Pancreas (tissue), 10 donors: ENCODE measurements around the gene BRICD5. TPM values are rescaled to one million over a fixed set of nuclear protein-coding genes. Genes with fewer than 3 reads are reported as not detected.
A peak's percentile ranks its signal among the peaks of the same experiment; 100 is the strongest.

Experiments
- ATAC-seq, 4 donors: fragments of 200-7000 bp; cut with Tn5 transposase; one replicate each; pipeline versions ENCODE4 v1.8.0 to v1.9.1; 2020; ENCODE audit warnings: mild to moderate bottlenecking in 4 of 4, moderate library complexity in 4 of 4
- DNase-seq, 6 donors: peaks; one replicate each; pipeline ENCODE4 v3.0.0-alpha.2; 2020
- FAIRE-seq: peaks from 2 replicates; lab custom pipeline; 2012; peaks lifted over from hg19 to GRCh38; lab: Jason Lieb, UNC
- H3K27ac ChIP-seq, 4 donors: fragments of 200-600 bp; sonication (generic); 1 replicate in 3 of 4; 2 replicates in 1 of 4; pipeline versions ENCODE4 v1.5.0 to v1.8.0; 2020
- H3K27me3 ChIP-seq, 4 donors: fragments of 200-600 bp; one replicate each; pipeline ENCODE4 v1.8.0; 2021
- H3K36me3 ChIP-seq, 3 donors: fragments of 200-600 bp; sonication (generic) in 1 of 3; one replicate each; pipeline versions ENCODE4 v1.5.0 to v1.8.0; 2020 to 2021
- H3K4me1 ChIP-seq, 3 donors: fragments of 200-600 bp; one replicate each; pipeline ENCODE4 v1.8.0; 2021
- H3K4me3 ChIP-seq, 4 donors: fragments of 200-600 bp; sonication (generic) in 2 of 4; one replicate each; pipeline versions ENCODE4 v1.5.0 to v1.8.0; 2020 to 2021
- H3K9me3 ChIP-seq, 4 donors: fragments of 200-600 bp; one replicate each; pipeline ENCODE4 v1.8.0; 2021
- WGBS, 2 donors: extraction: QIAGEN DNeasy Blood & Tissue Kit; methylation state at CpG; one replicate each; pipeline ENCODE4 v1.1.7; 2013; 5-methylcytosine and 5-hydroxymethylcytosine counted together
- intact Hi-C, 3 donors: fragments of 100-400 bp; cut with DNase I; formaldehyde crosslinking; loops; one replicate each; pipeline versions ENCODE4 v1.11.1 to v1.14.2; 2022
- polyA plus RNA-seq, 2 donors: library from polyadenylated mRNA; stranded (reverse); fragments of 200-250 nt; gene quantifications; one replicate each; pipeline ENCODE4 v1.2.3, GENCODE V29; 2013
- total RNA-seq, 6 donors: library from RNA; stranded (reverse); fragmentation: NEBNext Ultra II Directional in 4 of 6; extraction: Animal tissue kit (Norgen Biotek cat#: 25700) in 4 of 6; gene quantifications; one replicate each; pipeline versions ENCODE4 v1.2.1 to v1.2.4, GENCODE V29; 2021 to 2023
- TF ChIP-seq, protein P1 (sequence below), 4 donors: fragments of 200-600 bp; sonication (generic) in 3 of 4; IDR thresholded peaks; one replicate each; pipeline versions ENCODE4 v1.5.0 to v1.8.0; 2021; ENCODE audit warnings: antibody characterized with exemption in 4 of 4
- donor health status: healthy with polysubstance abuse.
- donor health status: DM: no; HTN: no; CAD: no; lungs with moderate emphysema.
- donor health status: DM: no; HTN: no; CAD: no.
- donor health status: control.
- donor health status: control.
- donor health status: Bipolar disorder and iron deficiency.
- donor health status: DM: yes; HTN: yes; CAD: no.
- donor health status: DM: no; HTN: no; CAD: no.
- donor health status: DM: no; HTN: no; CAD: no.
- donor health status: DM: yes; HTN: yes; CAD: no.

Gene BRICD5
- total and polyA plus RNA-seq, 8 donors = 1.0 to 24.5 (median 2.1) TPM

DNA sequence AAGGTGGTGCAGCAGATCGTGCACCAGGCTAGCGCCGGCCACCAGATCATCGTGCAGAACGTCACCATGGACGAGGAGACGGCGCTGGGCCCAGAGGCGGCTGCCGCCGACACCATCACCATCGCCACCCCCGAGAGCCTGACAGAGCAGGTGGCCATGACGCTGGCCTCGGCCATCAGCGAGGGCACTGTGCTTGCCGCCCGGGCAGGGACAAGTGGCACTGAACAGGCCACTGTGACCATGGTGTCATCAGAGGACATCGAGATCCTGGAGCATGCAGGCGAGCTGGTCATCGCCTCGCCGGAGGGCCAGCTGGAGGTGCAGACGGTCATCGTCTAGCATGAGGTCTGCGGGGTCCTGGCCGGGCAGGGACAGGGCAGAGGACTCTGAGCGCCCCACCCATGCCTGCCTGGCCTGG, 24.6 kb upstream of the BRICD5 start:
- TF ChIP-seq, protein P1, sequence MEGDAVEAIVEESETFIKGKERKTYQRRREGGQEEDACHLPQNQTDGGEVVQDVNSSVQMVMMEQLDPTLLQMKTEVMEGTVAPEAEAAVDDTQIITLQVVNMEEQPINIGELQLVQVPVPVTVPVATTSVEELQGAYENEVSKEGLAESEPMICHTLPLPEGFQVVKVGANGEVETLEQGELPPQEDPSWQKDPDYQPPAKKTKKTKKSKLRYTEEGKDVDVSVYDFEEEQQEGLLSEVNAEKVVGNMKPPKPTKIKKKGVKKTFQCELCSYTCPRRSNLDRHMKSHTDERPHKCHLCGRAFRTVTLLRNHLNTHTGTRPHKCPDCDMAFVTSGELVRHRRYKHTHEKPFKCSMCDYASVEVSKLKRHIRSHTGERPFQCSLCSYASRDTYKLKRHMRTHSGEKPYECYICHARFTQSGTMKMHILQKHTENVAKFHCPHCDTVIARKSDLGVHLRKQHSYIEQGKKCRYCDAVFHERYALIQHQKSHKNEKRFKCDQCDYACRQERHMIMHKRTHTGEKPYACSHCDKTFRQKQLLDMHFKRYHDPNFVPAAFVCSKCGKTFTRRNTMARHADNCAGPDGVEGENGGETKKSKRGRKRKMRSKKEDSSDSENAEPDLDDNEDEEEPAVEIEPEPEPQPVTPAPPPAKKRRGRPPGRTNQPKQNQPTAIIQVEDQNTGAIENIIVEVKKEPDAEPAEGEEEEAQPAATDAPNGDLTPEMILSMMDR (IDR thresholded peaks at IDR 0.05) = no peak
- Histone ChIP-seq H3K4me1 (peaks cover 0 to 6% (median 0%) of the 10 kb centered on the region in 3 donors), H3K36me3 (peaks cover 4 to 37% (median 25%) of the 10 kb centered on the region in 3 donors), H3K27me3 (no peaks in the 10 kb centered on the region), H3K9me3 (no peaks in the 10 kb centered on the region), H3K4me3 (no peak overlapping the region), H3K27ac (no peak overlapping the region)
- DNase-seq (peak in 1 of 6 donors; percentile 75), FAIRE-seq (no peak), ATAC-seq (no peak)
- intact Hi-C loops = no loop called here
- WGBS, 2 donors = 92 to 95% methylated on average over 27 to 28 of the region's 28 CpGs

DNA sequence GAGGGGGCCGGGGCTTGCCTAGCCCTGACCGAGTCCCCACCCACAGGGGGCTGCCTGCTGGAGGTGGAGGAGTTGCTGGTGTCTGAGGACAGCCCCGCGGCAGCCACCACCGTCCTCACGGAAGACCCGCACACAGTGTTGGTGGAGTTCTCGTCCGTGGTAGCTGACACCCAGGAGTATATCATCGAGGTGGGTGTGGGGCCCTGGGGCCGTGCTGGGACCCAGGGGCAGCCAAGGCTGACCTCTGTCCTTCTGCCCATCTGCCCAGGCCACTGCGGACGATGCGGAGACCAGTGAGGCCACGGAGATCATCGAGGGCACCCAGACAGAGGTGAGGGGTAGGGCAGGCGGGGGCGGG, 24.1 kb upstream of the BRICD5 start:
- FAIRE-seq = no peak
- DNase-seq = peak in 1 of 6 donors; percentile 70
- no peak for ATAC-seq
- no peak overlapping the region for H3K4me3 ChIP-seq
- no peaks in the 10 kb centered on the region for H3K27me3 ChIP-seq
- intact Hi-C loops = no loop called here
- no peaks in the 10 kb centered on the region for H3K9me3 ChIP-seq
- 93 to 96% methylated on average over 18 of the region's 18 CpGs for WGBS, 2 donors
- peaks cover 4 to 39% (median 26%) of the 10 kb centered on the region in 3 donors for H3K36me3 ChIP-seq
- TF ChIP-seq, protein P1 (IDR thresholded peaks at IDR 0.05) = no peak
- peaks cover 0 to 6% (median 0%) of the 10 kb centered on the region in 3 donors for H3K4me1 ChIP-seq
- no peak overlapping the region for H3K27ac ChIP-seq

DNA sequence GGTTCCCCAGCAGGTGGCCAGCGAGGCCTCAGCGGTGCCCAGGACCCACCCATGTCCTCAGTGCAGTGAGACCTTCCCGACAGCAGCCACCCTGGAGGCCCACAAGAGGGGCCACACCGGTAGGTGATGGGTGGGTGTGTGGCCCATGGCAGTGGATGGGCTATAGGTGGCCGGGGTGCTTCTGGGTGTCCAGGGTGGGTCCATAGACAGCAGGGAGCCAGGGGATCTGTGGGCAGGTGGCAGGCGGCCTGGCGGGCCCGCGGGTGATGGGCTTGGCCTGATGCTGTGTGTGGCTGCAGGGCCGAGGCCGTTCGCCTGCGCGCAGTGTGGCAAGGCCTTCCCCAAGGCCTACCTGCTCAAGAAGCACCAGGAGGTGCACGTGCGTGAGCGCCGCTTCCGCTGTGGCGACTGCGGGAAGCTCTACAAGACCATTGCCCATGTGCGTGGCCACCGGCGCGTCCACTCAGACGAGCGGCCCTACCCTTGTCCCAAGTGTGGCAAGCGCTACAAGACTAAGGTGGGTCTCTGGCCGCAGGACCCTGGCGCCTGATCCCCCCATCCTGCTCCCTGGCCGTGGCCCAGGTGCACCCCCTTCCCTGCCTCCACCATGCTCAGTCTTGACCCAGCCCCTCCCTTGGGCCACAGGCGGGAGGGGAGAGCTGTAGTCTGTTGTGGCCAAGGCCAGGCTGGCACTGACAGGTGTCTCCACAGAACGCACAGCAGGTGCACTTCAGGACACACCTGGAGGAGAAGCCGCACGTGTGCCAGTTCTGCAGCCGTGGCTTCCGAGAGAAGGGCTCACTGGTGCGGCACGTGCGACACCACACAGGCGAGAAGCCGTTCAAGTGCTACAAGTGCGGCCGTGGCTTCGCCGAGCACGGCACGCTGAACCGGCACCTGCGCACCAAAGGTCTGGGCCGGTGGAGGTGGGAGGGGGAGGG, 23.5 kb upstream of the BRICD5 start:
- TF ChIP-seq, protein P1 (IDR thresholded peaks at IDR 0.05) = no peak
- ATAC-seq (no peak), DNase-seq (peak in 1 of 6 donors; percentile 71), FAIRE-seq (no peak)
- Histone ChIP-seq H3K36me3 (peaks cover 4 to 45% (median 31%) of the 10 kb centered on the region in 3 donors), H3K9me3 (no peaks in the 10 kb centered on the region), H3K27me3 (no peaks in the 10 kb centered on the region), H3K27ac (no peak overlapping the region), H3K4me3 (no peak overlapping the region), H3K4me1 (peaks cover 0 to 6% (median 0%) of the 10 kb centered on the region in 3 donors)
- intact Hi-C loops = no loop called here
- 94 to 97% methylated on average over 48 to 51 of the region's 51 CpGs for WGBS, 2 donors

DNA sequence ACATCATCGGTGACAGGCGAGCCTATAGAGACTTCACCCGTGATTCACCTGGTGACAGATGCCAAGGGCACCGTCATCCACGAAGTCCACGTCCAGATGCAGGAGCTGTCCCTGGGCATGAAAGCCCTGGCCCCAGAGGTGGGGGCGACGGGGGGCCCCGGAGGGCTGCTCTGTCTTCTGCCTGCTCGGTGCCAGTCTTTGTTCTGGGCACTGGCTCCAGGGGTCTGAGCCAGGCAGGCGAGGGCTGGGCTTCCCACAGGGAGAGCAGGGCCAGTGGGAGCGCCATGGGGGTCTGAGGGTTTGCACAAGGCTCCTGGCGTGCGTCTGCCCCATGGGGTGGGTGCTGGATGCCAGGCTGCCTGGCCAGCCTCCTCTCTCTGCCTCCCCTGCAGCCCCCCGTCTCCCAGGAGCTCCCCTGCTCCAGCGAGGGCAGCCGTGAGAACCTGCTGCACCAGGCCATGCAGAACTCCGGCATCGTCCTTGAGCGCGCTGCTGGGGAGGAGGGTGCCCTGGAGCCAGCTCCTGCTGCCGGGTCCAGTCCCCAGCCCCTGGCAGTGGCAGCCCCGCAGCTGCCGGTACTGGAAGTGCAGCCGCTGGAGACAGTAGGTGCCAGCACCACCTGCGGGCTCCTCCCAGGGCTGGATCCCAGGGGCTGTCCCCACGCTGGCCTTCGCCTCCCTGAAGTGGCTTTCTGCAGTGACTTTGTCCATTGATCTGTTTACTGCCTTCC, 22.5 kb upstream of the BRICD5 start:
- ATAC-seq = no peak
- H3K9me3 ChIP-seq = no peaks in the 10 kb centered on the region
- H3K27me3 ChIP-seq = no peaks in the 10 kb centered on the region
- peaks cover 0 to 6% (median 0%) of the 10 kb centered on the region in 3 donors for H3K4me1 ChIP-seq
- H3K27ac ChIP-seq = no peak overlapping the region
- no peak overlapping the region for H3K4me3 ChIP-seq
- H3K36me3 ChIP-seq = peaks cover 4 to 50% (median 31%) of the 10 kb centered on the region in 3 donors
- FAIRE-seq = no peak
- intact Hi-C loops = no loop called here
- peak in 1 of 6 donors; percentile 70 for DNase-seq
- WGBS, 2 donors = 92 to 96% methylated on average over 28 of the region's 28 CpGs
- TF ChIP-seq, protein P1 (IDR thresholded peaks at IDR 0.05) = no peak
